OCI-LY3 (cell line): ENCODE data around the gene MAN1A1.

Experiments
- EZH2phosphoT487 ChIP-seq: fragments of 200-600 bp; shearing (Covaris generic); IDR thresholded peaks from 2 replicates; pipeline ENCODE4 v1.6.1; 2018; ENCODE audit warnings: antibody characterized with exemption, mixed run types, low read depth
- TF ChIP-seq, protein P1 (sequence below): fragments of 200-600, 300-600 bp; sonication (generic); IDR thresholded peaks from 2 replicates; pipeline ENCODE4 v1.5.1; 2014; ENCODE audit warnings: antibody characterized with exemption, low read length, low read depth

- TF ChIP-seq, protein P1, sequence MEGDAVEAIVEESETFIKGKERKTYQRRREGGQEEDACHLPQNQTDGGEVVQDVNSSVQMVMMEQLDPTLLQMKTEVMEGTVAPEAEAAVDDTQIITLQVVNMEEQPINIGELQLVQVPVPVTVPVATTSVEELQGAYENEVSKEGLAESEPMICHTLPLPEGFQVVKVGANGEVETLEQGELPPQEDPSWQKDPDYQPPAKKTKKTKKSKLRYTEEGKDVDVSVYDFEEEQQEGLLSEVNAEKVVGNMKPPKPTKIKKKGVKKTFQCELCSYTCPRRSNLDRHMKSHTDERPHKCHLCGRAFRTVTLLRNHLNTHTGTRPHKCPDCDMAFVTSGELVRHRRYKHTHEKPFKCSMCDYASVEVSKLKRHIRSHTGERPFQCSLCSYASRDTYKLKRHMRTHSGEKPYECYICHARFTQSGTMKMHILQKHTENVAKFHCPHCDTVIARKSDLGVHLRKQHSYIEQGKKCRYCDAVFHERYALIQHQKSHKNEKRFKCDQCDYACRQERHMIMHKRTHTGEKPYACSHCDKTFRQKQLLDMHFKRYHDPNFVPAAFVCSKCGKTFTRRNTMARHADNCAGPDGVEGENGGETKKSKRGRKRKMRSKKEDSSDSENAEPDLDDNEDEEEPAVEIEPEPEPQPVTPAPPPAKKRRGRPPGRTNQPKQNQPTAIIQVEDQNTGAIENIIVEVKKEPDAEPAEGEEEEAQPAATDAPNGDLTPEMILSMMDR, result no peak
- no peak for TF ChIP-seq EZH2phosphoT487
Measured at GRCh38 chr6:119152187-119152586, 197.4 kb downstream of the MAN1A1 start.
